Breast epithelium (tissue), 4 donors: ENCODE data around the gene TPX2. TPM values are rescaled to one million over a fixed set of nuclear protein-coding genes. Genes with fewer than 3 reads are reported as not detected.
A peak's percentile ranks its signal among the peaks of the same experiment; 100 is the strongest.

Source experiments
- DNase-seq, 2 donors: peaks; one replicate each; pipeline ENCODE4 v3.0.0-alpha.2; 2019; ENCODE audit warnings: low spot score in 2 of 2
- H3K27ac ChIP-seq, 2 donors: fragments of 200-600 bp; sonication (generic) in 1 of 2; one replicate each; pipeline ENCODE4 v1.5.1; 2016 to 2019; ENCODE audit warnings: mild to moderate bottlenecking in 1 of 2
- H3K27me3 ChIP-seq, 2 donors: fragments of 200-600 bp; sonication (generic) in 1 of 2; one replicate each; pipeline versions ENCODE4 v1.5.1 to v1.6.0; 2017 to 2019; ENCODE audit warnings: control low read depth in 1 of 2, mild to moderate bottlenecking in 1 of 2
- H3K36me3 ChIP-seq: fragments of 200-600 bp; one replicate; pipeline ENCODE4 v1.5.1; 2019
- H3K4me1 ChIP-seq, 2 donors: fragments of 200-600 bp; sonication (generic); one replicate each; pipeline ENCODE4 v1.5.1; 2016 to 2019; ENCODE audit warnings: control low read depth in 1 of 2
- H3K4me3 ChIP-seq, 3 donors: fragments of 200-600 bp; sonication (generic); 1 replicate in 2 of 3; 2 replicates in 1 of 3; pipeline ENCODE4 v1.5.1; 2016 to 2019; ENCODE audit warnings: mild to moderate bottlenecking in 3 of 3, moderate library complexity in 2 of 3
- H3K9me3 ChIP-seq, 2 donors: fragments of 200-600 bp; sonication (generic) in 1 of 2; one replicate each; pipeline ENCODE4 v1.5.1; 2016 to 2019; ENCODE audit warnings: control low read depth in 1 of 2
- CTCF ChIP-seq, 3 donors: fragments of 450-650 bp; IDR thresholded peaks; one replicate each; pipeline ENCODE4 v1.5.1; 2016 to 2017; ENCODE audit warnings: antibody characterized with exemption in 3 of 3, mild to moderate bottlenecking in 3 of 3, moderate library complexity in 3 of 3
- POLR2A ChIP-seq: fragments of 450-650 bp; IDR thresholded peaks from one replicate; pipeline ENCODE4 v1.6.1; 2016; ENCODE audit warnings: antibody characterized with exemption, mild to moderate bottlenecking, moderate library complexity
- POLR2AphosphoS5 ChIP-seq, 3 donors: sonication (generic); formaldehyde crosslinking; IDR thresholded peaks; one replicate each; pipeline ENCODE4 v1.6.1; 2017; ENCODE audit warnings: antibody characterized with exemption in 3 of 3
- intact Hi-C: fragments of 100-400 bp; cut with DNase I; formaldehyde crosslinking; loops from one replicate; pipeline ENCODE4 v1.15.1; 2023; ENCODE audit warnings: low total_unique reads
- total RNA-seq, 3 donors: library from RNA; depleted of rRNA; stranded (reverse); fragments of >200 nt; gene quantifications; one replicate each; pipeline ENCODE4 v1.1.0, GENCODE V29; 2016

TPX2 gene
- total RNA-seq, 3 donors from 2014 or later: 0.33 to 3.8 (median 0.73) TPM

DNA sequence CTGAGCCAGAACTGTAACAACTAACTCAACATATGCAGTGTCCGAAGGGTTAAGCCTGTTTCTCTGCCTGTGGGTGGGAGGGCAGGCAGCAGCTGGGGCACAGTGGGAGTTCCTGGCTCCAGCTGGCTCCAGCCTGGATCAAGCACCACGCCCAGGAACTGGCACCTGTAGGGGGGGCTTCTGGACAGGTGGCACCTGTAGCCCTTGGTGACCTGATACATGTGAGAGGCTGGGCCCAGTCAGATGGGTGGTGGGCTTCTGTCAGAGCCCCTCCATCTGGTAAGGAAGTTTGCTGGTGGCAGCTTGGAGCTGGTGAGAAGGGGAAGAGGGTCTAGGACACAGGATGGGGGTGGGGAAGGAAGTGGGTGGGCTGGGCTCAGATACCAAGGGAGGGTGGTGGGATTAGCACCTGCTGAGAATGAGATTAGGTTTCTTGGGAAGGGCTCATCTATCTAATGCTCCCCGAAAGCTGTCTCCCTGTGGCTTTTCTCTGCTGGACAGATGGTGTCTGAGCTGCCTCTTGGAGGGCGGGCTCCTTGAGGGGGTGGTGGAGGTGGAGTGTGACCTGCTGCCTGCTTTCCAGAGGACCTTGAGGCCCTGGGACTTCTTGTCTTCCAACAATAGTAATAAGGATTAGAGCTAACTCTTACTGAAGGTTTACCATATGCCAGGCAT is 45.0 kb upstream of the TPX2 start:
- no peak for TF ChIP-seq POLR2A
- TF ChIP-seq CTCF (IDR thresholded peaks at IDR 0.05): no peak
- no peak for TF ChIP-seq POLR2AphosphoS5 (IDR thresholded peaks at IDR 0.05)
- Histone ChIP-seq H3K27ac (peak overlapping the region; percentile 71 to 87), H3K9me3 (no peaks in the 10 kb centered on the region), H3K27me3 (no peaks in the 10 kb centered on the region), H3K36me3 (no peaks in the 10 kb centered on the region), H3K4me3 (peak overlapping the region in 1 of 3 donors; percentile 22), H3K4me1 (peaks cover 6 to 12% of the 10 kb centered on the region in 2 donors)
- DNase-seq: no peak
- intact Hi-C loops: no loop called here

- Histone ChIP-seq H3K27me3 (no peaks in the 10 kb centered on the region), H3K4me1 (peaks cover 6 to 20% of the 10 kb centered on the region in 2 donors), H3K27ac (peak overlapping the region; percentile 71 to 87), H3K4me3 (no peak overlapping the region), H3K9me3 (no peaks in the 10 kb centered on the region), H3K36me3 (no peaks in the 10 kb centered on the region)
- DNase-seq: no peak
- intact Hi-C loops: no loop called here
- TF ChIP-seq POLR2AphosphoS5 (IDR thresholded peaks at IDR 0.05): no peak
- TF ChIP-seq CTCF (IDR thresholded peaks at IDR 0.05): no peak
- TF ChIP-seq POLR2A: no peak
Measured at GRCh38 chr20:31694842-31695593, 44.1 kb upstream of the TPX2 start.

DNA sequence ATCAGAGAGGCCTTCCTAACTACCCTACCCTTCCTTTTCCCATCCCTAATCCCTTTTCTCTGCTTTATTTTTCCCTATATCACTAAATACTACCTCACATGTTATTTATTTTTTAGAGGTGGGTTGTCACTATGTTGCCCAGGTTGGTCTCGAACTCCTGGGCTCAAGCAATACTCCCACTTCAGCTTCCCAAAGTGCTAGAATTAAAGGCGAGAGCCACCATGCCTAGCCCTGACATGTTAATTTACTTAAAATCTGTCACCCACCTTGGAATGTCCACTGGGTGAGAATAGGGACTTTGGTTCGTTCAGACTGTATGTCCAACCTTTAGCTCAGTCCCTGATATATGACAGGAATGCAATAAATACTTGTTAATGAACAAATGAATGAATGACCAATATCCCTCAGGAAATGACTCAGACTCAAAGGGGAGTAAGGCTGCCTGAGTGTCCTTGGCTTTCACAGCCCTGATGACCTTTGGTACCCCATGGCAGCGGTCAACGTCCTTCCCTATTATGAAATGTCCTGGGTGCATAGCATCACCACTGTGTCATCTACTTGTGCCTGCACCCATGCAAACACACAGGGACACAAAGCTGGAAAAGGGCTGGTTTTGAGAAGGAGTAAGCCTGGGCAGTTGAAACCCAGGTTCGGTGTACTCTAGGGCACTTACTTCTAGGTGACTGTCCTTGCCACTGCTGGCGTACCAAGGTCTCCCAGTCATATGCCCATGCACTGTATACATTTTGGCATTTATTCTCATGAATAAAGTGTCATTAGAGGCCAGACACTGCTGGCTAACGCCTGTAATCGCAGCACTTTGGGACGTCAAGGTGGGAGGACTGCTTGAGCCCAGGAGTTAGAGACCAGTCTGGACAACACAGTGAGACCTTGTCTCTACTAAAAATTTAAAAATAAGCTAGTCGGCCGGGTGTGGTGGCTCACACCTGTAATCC is 43.0 kb upstream of the TPX2 start:
- intact Hi-C loops: no loop called here
- TF ChIP-seq POLR2AphosphoS5 (IDR thresholded peaks at IDR 0.05) (peak in 2 of 3 donors; percentile 65 to 89), POLR2A (no peak)
- H3K36me3 ChIP-seq: no peaks in the 10 kb centered on the region
- DNase-seq: no peak
- H3K4me1 ChIP-seq: peaks cover 6 to 28% of the 10 kb centered on the region in 2 donors
- no peaks in the 10 kb centered on the region for H3K9me3 ChIP-seq
- H3K4me3 ChIP-seq: no peak overlapping the region
- H3K27me3 ChIP-seq: no peaks in the 10 kb centered on the region
- peak overlapping the region; percentile 71 to 87 for H3K27ac ChIP-seq

DNA sequence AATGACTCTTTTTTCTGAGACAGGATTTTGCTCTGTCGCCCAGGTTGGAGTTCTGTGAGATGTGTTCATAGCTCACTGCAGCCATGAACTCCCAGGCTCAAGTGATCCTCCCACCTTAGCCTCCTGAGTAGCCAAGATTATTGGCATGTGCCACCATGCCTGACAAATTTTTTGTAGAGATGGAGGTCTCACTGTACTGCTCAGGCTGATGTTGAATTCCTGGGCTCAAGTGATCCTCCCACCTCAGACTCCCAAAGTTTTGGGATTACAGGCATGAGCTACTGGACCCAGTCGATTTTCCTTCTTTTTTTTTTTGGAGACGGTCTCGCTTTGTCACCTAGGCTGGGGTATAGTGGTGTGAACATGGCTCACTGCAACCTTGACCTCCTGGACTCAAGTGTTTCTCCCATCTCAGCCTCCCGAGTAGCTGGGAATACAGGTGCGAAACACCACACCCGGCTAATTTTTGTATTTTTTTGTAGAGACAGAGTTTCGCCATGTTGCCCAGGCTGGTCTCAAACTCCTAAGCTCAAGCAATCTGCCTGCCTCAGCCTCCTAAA is 40.8 kb upstream of the TPX2 start:
- Histone ChIP-seq H3K4me1 (peaks cover 9 to 28% of the 10 kb centered on the region in 2 donors), H3K27me3 (no peaks in the 10 kb centered on the region), H3K27ac (peak overlapping the region; percentile 94 to 100), H3K4me3 (no peak overlapping the region), H3K36me3 (no peaks in the 10 kb centered on the region), H3K9me3 (no peaks in the 10 kb centered on the region)
- DNase-seq: no peak
- TF ChIP-seq POLR2A (no peak), CTCF (IDR thresholded peaks at IDR 0.05) (no peak), POLR2AphosphoS5 (IDR thresholded peaks at IDR 0.05) (no peak)
- intact Hi-C loops: no loop called here
